Fibroblast of skin of scalp (primary cell): ENCODE data around the gene FLAD1.
A peak's percentile ranks its signal among the peaks of the same experiment; 100 is the strongest.

Experiments used
- DNase-seq: peaks from one replicate; pipeline ENCODE4 v3.0.0-alpha.2; 2013

FLAD1 gene

DNA sequence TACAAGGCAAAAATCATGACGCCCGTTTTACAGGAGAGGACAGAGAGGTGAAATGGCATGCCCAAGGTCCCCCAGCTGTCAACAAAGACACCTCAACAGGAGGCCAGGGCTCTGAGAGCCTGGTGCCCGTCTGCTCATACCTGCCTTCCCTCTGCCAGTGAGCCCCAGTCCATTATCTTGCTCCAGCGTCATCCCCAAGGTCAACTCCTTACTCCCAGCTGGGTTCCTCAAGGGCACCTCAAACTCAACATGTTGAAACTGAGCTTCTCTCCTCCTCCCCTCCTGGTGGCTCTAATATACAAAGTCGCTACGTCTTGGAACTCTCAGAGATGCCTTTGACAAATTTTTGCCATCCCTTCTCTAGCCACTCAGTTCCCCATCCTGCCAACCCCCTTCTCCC, 30.5 kb upstream of the FLAD1 start:
- DNase-seq = no peak

DNA sequence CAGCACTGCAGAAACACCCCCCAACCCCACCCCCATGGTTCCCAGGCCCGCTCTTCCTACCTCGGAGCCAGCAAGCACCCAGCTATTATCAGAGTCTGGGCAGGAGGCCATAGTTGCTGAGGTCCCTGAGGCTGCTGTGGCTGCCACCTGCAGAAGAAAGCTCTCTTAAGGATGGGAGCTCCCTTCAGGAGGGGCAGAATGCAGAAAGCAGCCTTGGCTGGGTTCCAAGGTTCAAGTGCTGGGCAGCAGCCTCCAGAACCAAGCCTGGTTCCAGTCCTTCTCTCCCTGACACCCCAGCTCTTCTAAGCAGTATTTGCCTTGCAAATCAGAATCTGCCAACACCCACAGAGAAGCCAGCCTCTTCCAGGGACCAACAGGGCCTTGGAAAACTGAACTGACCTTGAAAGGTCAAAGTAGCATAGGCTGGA, 29.5 kb upstream of the FLAD1 start:
- no peak for DNase-seq

DNA sequence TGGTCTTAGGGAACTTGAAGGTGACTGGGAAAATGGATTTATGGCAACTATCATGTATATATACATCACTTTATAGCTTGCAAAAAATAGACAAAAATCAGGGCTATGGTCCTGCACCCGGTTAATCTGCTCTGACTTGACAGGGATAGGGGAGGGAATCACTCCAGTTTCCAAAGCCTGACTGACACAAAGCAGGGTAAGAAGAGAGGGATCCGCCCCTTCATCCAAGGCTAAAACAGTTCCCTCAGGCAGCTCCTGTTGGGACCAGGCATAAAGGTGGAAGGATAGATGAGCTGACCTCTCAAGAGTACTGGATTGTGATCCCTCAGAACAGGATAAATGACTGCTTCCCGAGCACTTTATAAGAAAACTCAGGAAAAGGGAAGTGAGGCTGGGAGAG, 28.6 kb upstream of the FLAD1 start:
- DNase-seq = no peak

DNA sequence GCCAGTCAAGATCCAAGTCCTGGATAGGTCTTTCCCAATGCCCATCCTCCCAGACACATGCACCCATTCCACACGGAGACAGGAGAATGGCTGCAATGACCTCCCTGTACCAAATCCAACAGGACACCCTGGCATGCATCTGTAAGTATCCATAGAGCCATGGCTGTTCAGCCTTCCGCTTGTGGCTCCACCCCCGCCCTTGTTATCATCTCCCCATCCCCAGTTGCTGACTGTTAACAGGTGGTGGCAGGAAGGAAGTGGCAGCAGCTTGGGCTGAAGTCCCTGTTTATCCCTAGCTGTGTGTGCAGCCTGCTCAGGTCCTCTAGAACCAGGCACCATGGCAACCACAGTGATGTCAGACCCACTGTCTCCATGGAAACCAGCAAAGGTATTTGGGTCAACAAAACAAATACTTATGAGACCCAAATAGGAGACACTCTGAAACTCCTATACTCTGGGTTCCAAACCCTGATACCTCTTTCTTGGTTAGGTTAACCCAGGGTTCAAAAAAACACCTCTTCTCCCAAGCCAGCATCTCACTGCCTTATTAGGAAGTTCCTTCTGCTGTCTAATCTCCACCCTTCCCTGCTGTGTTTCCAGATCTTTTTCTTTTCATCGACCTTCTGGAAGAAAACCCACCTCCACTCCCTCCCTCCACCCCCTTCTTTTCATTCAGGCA, 28.0 kb upstream of the FLAD1 start:
- peak; percentile 44 for DNase-seq

DNA sequence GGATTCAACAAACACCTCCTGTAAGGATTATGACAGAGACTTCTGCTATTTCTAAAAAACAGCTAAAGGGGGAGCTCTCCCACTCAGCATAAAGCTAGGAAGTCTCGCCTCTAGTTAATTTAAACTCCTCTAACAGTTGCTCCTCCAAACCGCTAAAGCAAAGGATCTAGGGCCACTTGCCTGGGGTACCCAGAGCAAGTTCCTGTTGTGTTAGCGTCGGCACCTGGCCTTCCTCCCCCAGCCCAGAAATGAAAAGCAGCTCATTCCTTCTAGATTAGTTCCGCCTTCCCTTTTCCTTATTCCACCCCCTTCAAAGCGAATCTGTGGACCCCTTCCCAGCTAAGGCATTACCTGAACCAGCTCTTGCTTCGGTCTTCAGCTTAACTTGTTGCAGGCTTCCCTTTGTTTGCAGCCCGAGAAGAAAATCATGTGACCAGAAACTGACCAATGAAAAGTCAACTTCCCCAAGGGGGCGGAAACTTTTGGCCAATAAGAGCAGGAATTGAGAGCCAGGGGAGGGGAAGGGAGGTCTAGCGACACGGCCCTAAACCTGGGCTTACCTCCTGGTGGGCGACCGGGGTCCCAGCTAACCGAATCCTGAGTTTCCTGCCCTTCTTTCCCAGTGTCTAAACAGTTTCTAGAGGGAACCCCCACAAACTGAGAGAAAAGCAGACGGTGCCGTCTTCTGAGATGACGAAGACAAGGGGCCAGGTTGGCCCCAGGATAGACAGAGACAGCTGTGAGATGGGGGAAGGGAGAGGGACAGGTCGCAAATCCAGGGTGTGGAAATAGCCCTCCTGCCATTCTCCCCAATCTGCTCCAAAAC, 27.2 kb upstream of the FLAD1 start, which contains the start of gene PBXIP1:
PBXIP1 (minus strand) TSS at position 382 of the 826 bp plus-strand sequence. CDS start 2,378 bp downstream, outside the sequence.
- DNase-seq = peak; percentile 89

DNA sequence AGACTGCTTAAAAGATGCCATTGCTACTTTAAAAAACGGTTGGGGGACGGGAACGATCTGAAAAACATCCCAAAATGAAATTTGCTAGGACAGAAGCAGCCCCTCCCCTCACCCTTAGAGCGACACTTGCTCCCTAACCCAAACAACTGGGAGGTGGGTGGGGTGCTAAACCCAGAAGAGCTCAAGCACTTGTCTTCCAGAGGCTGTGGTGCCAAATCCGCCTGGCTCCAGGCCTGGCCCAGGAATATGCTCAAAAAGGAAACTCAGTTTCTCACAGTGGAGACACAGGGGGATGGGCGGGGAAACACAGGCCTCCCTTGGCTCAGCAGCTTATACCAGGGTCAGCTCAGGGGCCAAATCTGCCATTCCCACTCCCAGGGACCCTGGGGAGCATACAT, 26.6 kb upstream of the FLAD1 start:
- DNase-seq = no peak

DNA sequence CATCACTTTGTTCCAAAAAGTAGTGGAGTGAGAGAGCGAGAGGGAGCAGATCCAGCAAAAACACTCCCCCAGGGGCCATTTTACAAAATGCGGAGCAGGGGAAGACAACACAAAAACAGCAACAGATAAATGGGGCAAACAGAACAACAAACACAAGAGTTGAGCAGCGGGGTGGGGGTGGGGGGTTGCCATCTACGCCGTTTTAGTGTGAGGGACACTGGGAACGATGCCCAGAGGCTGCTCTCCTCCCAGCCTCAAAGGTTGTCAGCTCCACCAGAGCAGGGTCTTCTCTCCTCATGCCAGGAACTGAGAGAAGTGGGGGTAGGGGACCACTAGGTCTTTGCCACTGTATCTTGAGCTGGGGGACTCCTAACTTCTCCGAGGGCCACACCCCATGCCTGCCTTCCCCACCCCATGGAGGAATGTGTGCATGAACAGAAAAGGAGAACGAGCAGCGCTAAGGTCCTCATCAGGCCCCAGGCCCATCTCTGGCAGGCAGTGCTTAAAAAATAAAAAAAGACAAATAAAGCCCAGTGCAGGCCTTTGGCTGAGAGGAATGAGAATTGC, 26.0 kb upstream of the FLAD1 start:
- no peak for DNase-seq

DNA sequence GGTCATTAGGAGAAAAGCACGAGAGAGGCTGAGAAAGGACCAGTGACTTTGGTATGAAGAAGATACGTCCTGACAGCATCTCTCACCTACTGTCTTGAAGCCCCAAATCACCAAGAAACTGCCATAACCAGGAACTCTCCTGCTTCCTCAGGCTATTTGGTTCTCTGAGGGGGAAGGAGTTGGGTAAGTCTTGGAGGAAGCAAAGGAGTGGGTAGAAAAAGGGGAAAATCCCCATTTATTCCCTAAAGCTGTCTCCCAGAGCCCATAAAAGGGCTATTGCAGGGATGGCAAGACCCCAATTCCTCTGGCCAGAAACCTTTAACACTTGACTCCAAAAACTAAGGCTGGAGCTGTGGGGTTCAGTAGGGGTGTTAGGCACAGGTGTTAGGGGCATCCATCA, 25.1 kb upstream of the FLAD1 start:
- no peak for DNase-seq

DNA sequence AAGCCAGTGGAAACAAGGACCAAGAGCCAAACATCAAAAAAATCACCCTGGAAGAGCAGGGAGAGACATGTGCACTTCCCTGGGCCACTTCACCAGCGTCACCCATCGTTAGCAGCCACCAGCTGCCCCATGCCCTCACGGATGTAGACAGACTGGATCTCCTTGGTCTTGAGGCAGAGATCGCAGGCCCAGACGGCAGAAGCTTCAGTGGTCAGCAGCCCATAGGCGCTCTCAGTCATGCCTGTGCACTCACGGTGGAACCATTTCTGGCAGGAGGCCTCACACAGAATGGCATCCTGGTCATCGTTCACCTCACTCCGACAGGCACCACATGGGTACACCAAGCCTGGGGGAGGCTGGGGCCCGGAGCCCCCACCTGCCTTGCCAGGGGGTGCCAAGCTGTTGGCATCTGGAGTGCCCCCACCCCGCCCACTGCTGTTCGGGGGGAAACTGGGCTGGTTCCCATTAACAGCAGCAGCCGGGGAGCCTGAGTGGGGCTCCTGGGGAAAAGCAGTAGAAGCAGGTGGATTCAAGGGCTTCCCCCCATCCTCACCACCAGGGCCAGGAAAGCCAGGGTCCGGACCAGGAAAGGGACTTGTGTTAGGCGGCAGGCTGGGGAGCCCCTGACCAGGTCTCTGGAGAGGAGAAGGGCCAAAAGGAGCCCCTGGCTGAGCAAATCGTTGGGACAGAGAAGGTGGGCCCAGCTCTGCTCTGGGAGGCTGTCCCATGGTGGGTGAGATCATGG, 24.3 kb upstream of the FLAD1 start:
- no peak for DNase-seq

DNA sequence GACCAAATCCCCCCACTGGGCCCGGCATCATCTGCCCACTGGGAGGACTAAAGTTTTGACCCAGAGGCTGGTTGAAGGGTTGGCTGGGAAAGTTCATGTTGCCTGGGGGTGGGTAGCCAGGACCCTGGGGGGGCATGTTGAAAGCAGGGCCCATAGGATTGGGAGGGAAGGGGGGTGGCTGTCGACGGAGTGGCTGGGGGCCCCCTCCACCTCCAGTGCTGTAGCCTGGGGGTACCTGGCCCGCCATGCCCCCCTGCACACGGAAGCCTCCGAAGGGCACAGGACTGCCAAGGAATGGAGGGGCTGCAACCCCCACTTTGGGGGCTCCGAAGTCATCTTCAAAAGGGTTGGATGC, 23.7 kb upstream of the FLAD1 start:
- DNase-seq = no peak

DNA sequence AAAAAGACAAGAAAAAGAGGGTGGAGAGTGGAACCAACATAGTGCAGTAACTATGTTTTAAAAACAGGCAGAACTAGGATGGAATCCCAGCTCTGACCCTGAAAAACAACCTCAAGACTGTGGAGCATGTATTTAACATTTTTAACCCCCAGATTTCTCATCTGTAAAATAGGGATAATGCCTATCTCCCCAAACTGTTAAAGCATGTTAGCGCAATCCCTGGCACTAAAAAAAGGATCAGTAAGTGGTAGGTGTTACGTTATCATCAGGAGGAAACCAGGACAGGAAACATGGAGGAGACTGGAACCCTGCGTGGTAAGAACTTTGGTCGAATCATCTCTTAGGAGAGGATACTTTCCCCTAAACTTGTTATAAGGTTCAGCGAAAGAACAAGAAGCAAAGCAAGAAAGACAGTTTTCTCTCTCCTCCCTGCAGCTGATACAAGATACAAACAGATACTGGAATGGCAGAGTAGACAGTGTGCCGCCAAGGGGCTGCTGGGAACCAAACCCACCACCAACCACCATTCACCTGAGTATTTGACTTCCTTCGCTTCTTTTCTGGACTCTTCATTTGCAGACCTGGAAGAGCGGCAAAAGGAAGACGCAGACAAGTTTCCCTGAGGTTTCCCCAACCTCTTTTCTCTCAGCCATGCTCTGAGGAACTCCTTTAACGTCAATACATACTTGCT, 22.6 kb upstream of the FLAD1 start:
- no peak for DNase-seq

DNA sequence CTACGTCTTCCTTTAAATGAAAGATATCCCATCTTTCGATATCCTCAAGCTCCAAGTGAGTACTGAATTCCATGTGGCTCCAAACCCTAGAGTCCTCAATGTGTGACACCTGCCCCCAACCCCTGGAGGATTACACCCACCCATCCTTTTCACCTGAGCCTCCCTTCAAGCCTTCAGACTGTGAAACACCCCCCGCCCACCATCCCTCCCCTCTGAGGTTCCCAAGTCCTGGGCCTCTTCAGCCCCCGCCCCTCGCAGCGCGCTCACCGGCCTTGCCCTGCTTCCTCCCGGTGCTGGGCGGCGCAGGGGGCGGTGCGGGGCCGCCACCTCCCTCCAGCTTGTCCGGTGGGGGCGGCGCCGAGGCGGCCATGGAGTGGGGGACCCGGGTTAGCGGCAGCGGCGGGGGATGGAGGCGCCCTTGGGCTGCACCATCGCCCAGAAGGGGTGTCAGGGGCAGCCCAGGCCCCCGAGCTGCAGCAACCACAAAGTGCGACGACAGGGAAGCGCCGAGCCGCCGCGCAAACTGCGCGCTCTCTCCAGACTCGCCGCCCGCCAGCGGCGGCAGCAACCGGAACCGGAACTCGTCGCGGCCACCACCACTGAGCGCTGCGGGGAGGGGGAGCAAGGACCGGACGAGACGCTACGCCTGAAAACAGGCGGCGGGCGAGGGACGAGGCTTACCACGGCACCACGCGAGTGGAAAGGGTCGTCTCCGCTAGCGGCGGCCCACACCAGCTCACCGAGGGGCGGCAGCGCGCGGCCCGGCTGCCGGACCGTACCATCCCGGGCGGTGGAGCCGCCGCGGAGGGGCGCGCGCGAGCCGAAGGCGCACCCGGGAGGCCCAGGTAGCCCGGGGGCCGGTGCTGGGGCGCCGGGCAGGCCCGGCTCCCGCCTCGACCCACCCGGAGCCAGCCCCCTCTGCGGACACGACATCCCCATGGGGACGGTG, 21.7 kb upstream of the FLAD1 start, which contains the start of gene PYGO2:
PYGO2 (minus strand) TSS at position 576 of the 949 bp plus-strand sequence; CDS start at position 370, 206 bp downstream.
- DNase-seq = peak; percentile 77

DNA sequence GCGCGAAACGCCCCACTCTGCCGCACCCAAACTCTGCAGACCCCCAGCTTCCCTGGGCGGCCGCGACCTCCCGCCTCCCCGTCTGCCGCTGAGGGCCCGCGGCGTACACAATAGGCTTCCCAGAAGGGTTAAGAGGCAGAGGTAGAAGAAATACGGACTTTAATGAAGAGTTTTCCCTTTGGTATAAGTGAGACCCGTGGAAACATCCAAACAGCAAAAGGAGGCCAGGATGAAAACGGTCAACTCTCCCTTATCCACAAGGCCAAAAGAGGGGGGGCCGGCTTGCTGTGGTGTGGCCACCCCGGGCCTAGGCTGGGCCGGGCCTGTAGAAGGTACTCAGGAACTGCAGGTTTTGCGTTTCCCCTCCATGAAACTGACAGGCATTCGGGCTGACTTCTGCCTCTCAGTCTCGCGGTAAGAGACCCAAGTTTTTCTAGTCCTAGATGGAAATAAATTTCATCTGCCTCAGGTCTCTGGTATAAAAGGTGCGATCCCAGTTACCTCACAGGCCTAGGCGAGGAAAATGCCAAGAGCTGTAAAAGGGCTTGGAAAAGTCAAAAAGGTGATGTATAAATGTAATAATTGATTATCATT, 20.9 kb upstream of the FLAD1 start:
- DNase-seq = no peak

DNA sequence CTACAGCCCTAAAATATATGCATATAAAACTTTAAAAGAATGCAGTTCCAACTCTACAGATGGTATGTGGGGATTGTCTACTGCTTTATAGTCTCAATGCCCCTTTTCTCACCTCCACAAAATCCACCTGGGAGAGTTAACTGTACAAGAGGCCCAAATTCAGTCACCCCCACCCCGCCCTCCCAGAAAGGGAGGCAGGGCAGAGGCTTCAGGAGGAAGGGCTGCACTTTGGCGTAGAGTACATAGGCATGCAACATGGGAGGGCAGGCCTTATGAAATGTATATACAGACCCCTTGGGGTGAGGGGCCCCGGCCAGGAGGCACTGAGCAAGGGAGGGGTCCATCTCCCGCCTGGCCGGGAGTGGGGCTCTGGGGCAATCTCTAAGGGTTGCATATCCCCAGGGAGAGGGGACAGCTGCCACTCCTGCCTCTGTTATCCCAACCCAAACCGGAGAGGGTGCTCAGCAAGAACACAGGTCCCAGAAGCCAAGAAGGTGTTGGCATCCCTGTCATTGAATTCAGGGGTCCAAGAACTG, 20.3 kb upstream of the FLAD1 start:
- no peak for DNase-seq

DNA sequence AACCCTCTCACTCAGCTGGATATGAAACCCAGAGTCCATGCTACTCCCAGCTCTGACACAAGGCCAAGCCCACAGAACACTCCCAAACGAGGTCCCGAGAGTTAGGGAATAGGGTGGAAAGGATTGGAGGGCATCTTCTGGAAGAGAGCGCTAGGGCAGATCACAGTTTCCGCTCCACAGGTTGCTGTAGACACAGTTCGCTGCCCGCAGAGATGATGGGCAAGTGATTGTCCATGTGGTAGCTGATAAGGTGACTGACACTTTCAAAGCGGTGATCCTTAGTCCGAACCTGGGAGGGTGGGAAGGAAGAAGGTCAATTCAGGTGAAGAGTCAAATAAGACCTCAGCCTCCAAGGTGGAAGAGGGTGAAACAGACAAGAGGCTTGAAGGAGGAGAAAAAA, 19.5 kb upstream of the FLAD1 start:
- DNase-seq = no peak

DNA sequence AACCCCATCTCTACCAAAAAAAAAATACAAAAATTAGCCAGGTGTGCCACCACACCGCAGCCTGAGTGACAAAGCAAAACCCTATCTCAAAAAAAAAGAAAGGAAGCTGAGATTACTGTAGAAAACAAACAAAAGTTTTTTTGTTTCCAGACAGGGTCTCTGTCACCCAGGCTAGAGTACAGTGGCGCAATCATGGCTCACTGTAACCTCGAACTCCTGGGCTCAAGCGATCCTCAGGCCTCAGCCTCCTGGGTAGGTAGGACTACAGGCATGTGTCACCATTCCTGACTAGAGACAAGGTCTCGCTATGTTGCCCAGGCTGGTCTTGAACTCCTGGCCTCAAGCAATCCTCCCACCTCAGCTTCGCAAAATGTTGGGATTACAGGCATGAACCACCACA, 18.8 kb upstream of the FLAD1 start:
- no peak for DNase-seq

DNA sequence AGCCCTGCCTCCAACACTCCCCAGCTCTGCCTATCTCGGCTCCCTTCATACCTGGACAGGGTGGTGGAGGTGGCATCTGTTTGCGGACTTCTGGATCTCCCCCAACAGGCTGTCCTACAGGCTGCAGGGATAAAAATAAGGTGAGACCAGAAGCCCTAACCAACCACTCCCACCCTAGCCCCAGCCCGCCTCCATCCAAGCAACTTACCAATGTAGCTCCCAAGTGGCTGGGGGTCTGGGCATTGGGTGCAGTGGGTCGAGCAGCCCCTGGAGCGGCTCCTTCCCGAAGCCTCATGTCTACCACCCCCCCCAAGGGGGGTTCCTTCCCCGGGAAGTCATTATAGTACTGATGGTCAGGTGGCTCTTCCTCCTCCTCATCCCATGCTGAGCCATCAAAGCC, 17.0 kb upstream of the FLAD1 start:
- no peak for DNase-seq

DNA sequence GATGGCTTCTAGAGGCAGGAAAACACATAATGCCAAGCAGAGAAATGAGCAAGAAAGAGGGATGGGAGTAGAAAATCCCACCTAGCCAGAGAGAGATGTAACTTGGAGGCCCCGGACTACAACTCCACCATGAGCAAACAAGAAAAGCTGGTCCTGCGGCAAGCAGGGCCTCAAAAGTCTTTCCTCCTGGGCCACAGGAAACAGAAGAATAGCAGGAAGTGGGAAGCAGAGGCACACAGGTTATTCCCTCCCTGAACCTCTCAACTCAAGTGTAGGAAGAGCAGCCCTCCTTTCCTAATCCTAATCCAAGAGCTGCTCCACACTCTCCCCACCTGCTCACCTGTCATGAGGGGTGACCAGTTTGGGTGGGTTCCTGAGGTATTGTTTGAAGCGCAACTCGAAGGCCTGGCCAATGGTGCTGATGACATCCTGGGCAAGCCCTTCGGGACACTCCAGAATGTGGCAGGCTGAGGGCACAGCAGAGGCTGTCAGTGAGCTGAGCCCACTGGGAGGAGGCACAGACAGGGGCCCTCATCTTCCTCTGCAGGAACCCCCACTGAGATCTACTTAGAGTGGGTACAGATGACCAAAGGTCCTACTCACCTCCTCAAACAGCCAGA, 15.7 kb upstream of the FLAD1 start:
- DNase-seq = no peak

DNA sequence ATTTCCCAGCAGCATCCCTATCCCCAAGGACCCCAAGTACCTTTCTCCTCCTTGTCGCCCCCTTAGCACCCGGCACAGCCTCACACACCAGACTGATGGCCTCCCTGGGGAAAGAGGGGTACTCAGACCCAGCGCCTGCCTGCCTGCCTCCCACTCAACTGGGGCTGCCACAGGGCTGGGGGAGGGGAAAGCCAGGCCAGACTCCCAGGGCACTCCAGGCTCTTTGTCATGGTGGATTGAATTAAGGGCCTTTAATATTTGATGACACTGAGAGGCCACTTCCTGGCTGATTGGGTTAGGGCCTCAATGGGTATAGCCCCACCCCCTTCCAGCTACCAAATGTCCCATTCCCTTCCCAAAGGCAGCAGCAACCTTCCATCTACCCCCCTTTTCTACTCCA, 14.4 kb upstream of the FLAD1 start:
- DNase-seq = no peak

DNA sequence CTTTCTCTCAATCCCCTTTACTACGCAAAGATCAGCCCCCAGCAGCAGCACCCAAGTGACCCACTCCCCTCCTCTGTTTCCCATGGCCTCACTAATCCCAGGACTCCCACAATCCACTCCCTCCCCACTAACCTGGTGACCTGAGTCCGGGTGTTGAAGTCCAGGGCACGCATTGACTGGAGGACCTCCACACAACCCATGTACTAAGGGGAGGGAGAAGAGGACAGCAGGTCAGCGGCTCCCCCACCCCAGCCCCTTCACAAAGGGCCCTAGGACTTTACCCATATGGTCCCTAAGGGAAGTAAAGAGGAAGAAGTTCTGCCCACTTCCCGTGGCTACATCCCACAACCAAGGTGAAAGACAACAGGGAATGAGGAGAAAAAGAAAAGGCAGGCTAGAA, 13.9 kb upstream of the FLAD1 start:
- DNase-seq = no peak
